ENCODE results near the gene PPP1R3G. TPM values are rescaled to one million over a fixed set of nuclear protein-coding genes. Genes with fewer than 3 reads are reported as not detected.
"Not testable (repeated sequence)": the region's sequence is repeated elsewhere in the genome, so short reads cannot be mapped to it uniquely, and the experiment has no call there.

PPP1R3G gene
- 1 to 10 TPM; 1.4 to 2.9 (median 2.2) TPM for polyA plus RNA-seq (ENCODE audit: insufficient read length in 4 of 4)

DNA sequence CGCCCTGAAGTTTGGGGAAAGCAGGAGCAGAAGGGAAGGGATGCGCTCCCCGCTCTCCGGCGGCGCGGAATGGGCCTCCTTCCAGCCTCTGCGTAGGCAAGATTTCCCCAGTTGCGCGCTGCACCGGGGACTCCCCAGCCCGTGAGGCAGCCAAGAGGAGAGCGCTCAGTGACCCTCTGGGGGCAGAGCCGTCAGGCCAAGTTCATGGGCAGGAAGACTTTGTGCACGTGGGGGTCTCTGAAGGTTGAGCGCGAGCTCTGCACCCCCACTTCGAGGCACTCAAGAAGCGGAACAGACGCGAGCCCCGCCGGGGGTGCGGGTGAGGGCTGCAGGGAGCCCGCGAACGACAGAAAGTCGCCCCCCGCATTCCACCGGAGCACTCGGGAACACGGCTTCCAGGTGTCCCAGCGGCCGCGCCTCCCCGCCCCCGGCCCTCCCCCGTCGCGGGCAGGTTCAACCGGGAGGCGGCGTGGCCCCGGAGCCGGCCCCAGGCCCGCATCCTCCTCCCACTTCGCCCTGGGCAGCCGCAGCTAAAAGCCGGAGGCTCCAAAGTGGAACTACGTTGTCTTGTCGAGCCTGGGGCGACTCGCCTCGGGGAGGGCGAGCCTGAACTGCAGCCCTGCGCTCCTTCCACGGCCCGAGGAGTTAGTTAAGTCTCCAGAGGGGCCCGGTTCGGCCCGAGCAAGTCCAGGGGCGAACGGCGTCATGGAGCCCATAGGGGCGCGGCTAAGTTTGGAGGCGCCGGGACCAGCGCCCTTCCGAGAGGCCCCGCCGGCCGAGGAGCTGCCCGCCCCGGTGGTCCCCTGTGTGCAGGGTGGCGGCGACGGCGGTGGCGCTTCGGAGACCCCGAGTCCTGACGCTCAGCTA, at the start of gene PPP1R3G:
Gene PPP1R3G, plus strand, starts transcription at position 561 of the 867 bp plus-strand sequence. Its CDS starts 145 bp downstream, at position 706.
- peak in 2 of 4 donors; percentile 43 to 47 for DNase-seq (ENCODE audit: low read depth in 4 of 4, low spot score in 3 of 4)

DNA sequence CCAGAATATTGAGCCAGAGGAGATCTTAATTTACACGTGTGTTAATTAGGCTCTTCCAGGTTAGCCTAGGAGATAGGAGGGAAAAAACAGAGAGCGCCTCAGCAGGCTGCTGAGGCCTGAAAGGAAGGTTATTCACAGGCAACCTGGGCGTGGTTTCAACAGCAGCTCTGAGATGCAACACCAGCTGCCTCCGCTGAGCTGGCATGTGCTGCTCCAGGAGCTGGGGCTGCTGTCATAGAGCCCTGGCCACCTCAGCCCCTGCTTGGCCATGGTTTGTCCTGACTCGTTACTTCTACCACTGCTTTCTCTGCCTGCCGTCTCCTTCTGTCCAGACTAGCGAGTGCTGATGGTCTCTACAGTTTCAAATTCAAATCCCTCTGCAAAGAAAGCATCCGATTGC, 48.9 kb upstream of the PPP1R3G start:
- DNase-seq (ENCODE audit: low read depth in 4 of 4, low spot score in 3 of 4), result no peak

DNA sequence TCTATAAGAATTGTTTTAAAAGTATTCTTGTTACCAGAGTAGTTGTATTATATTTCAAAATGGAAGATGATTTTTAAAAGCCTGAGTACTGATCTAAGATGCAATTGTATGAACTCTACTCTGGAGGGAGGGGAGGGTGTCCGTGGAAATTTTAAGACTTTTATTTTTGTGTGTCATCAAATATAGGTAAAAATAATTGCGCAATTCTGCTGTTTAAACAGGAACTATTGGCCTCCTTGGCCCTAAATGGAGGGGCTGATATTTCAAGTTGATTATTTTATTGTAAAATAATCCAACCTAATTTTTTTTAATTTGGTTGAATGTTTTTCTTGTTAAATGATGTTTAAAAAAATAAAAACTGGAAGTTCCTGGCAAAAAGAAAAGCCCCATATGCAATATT, 43.2 kb upstream of the PPP1R3G start:
- no peak for DNase-seq (ENCODE audit: low read depth in 4 of 4, low spot score in 3 of 4)

DNA sequence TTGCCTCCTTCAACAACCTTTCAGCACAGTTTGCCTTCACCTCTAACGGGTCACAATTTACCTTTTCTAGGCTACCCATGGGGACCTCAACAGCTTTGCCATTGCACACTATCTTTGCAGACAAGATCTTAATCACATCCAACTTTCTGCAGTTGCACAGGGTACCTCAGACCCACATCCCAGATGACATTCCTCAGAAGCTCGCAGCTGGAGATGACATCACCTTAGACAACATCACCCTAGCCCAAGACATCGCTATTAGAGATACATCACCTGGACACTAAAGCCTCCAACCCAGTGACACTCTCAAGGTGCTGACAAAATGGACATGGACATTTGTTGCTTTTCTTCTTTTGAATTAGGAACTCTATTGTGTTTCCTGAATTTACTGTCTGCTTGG, 42.7 kb upstream of the PPP1R3G start:
- no peak for DNase-seq (ENCODE audit: low read depth in 4 of 4, low spot score in 3 of 4)

DNA sequence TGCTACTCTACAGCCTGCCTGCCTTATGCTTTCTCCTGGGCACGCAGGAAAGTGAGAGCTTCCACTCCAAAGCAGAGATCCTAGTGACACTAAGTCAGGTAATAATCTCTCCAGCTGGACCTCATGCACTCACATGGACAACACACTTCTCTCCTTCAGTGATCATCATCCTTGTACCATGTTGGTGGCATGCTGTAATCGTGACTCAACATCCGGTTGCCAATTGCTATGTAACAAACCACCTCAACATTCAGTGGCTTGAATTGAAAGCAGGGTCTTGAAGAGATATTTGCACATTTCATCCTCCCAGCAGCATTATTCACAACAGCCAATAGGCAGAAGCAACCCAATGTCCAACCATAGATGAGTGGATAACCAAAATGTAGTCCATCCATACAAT, 40.3 kb upstream of the PPP1R3G start:
- DNase-seq (ENCODE audit: low read depth in 4 of 4, low spot score in 3 of 4), result no peak

DNA sequence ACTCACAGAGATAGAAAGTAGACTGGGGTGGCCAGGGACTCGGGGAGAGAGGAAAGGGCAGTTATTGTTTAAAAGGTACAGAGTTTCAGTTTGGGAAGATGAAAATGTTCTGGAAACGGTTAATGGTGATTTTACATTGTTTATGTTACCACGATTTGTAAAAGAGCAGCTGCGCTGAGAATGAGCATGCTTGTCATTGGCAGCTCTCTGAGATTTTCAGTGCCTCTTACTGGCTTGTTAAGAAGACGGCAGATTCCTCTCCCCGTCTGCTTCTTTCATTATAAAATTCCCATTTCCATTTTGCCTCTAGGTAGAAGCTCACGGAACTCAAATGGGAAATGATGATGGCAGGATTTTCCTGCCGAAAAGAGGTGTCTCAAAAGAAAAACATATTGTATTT, 39.7 kb upstream of the PPP1R3G start:
- DNase-seq (ENCODE audit: low read depth in 4 of 4, low spot score in 3 of 4), result no peak

DNA sequence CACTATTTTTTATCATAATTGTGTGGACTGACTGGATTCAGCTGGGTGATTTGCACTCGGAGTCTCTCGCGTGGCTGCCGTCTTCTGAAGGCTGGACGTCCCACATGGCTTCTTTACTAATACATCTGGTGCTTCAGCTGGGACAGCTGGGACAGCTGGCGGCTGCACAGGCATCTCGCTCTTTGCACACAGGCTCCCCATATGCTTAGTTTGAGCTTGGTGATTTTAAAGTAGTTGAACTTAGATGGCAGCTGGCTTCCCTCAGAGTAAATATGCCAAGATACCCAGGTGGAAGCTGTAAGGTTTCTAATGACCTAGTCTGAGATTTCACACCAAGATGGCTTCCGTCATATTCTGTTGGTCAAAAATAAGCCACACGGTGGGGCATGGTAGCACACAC, 38.7 kb upstream of the PPP1R3G start:
- no peak for DNase-seq (ENCODE audit: low read depth in 4 of 4, low spot score in 3 of 4)

DNA sequence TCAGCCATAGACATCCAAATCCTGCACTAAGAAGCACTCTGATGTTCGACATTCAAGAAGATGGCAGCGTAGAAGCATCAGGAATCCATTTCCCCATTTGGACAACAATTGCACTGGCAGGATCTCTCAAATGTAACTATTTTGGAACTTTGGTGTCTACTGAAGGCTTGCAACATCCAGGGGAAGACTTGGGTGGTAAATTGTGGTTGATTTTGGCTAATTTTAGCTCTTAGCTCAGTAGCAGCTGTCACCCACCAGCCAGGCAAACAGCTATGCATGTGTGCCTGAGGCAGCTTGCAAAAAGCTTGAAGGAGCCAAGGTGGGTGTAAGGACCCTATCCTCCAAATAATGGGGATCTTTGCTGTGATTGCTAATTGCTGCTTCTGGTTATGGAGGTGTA, 35.1 kb upstream of the PPP1R3G start:
- no peak for DNase-seq (ENCODE audit: low read depth in 4 of 4, low spot score in 3 of 4)

DNA sequence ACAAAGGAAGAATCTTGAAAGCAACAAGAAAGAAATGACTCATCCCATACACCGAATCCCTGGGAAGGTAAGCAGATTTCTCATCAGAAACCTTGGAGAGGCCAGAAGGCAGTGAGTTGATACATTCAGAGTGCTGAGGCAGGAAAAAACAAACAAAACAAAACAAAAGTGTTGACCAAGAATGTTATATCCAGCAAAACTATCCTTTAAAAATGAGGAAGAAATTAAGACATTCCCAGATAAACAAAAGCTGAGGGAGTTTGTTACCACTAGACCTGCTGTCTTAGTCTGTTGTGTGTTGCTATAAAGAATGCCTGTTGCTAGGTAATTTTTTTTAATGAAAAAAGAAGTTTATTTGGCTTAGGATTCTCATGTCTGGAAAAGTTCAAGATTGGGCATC, 33.7 kb upstream of the PPP1R3G start:
- DNase-seq (ENCODE audit: low read depth in 4 of 4, low spot score in 3 of 4), result no peak

DNA sequence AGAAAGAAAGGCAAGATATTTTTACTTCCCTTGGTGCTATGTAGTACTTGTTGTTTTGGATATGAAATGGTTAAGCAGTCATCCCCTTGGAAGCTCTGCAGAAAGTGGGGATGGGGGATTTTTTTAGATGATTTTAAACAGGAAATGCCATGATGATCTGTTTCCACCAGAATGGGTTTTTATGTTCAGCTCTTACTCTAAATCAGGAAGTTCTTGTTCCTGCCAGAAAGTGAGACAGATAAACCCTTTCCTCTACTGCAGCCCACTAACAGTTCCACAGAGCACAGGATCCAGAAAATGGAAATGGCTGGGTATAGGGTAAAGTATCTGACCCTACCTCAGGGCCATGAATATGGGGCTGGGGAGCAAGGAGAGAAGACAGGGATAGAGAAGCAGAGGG, 32.1 kb upstream of the PPP1R3G start:
- no peak for DNase-seq (ENCODE audit: low read depth in 4 of 4, low spot score in 3 of 4)

DNA sequence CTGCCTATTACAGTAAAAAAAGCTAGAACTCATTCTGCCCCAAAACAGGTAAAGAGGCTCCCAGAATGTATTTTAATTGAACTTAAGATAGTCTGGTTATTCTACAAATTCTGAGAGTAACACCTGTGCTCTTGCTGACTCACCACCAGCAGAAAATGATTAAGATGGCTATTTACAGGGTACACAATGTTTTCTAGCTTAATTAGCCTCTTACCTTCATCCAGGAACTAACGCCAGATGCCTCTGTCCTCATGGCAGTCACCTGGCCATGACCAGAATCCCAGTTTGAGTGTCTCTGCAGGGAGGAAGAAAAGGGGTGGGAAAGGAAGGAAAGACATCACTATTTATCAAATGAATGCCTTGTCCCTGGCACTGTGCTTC, 31.3 kb upstream of the PPP1R3G start:
- DNase-seq (ENCODE audit: low read depth in 4 of 4, low spot score in 3 of 4), result no peak

DNA sequence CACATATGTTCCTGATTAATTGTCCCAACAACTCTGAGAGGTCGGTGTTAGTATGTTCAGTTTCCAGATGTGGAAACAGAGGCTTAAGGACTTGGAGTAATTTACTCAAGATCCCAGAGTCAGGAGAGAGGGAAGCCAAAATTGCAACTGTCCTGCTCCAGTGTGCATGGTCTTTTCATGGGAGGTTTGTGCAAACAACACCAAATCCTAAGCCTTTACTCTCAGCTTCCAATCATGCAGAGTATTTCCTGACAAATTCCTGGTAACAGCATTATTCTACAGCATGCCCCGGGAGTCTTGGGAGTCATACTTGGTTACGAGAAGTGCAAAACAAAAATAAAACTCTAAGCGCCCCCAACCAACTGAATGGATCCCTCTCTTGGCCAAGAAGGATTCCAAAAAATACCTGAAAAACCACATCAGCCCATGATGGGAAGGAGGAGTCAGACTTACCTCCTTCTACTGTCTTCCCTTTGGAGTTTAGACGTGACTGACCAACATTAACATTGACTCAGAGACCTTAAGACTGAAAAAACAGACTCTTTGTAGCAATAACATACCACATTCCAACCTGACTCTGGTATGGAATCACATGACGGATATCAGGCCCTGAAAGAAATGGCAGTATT, 30.8 kb upstream of the PPP1R3G start:
- no peak for DNase-seq (ENCODE audit: low read depth in 4 of 4, low spot score in 3 of 4)

DNA sequence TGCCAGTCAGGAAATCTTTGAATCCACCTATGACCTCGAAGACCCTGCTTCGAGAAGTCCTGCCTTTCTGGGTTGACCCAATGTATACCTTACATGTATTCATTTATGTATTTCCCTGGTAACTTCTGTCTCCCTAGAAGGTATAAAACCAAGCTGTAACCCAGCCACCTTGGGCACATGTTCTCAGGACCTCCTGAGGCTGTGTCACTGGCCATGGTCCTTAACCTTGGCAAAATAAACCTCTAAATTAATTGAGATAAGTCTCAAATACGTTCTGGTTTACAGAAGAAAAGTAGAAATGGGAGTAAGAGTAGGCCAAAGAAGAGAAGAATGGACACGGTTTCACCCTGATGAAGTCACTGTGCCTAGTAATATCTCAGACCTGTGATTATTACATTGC, 30.0 kb upstream of the PPP1R3G start:
- no peak for DNase-seq (ENCODE audit: low read depth in 4 of 4, low spot score in 3 of 4)

DNA sequence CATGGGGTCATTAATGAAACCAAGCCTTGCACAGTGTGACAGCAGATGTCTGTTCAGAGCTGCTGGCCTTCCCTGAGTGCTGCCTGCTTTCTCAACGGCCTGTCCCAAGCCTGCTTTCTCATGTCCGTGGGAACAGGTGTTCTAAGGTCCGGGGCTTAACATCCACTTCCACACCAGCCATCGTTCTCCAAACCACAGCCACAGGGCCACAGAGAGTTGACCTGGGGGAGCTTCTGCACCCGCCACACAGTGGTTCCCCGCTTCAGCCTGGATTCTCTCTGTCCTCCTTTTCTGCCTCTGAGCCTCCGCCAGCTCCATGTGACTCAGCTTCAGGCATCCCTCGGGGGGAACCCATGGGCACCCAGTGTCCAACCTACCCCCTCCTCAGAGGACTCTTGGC, 26.9 kb upstream of the PPP1R3G start:
- no peak for DNase-seq (ENCODE audit: low read depth in 4 of 4, low spot score in 3 of 4)

DNA sequence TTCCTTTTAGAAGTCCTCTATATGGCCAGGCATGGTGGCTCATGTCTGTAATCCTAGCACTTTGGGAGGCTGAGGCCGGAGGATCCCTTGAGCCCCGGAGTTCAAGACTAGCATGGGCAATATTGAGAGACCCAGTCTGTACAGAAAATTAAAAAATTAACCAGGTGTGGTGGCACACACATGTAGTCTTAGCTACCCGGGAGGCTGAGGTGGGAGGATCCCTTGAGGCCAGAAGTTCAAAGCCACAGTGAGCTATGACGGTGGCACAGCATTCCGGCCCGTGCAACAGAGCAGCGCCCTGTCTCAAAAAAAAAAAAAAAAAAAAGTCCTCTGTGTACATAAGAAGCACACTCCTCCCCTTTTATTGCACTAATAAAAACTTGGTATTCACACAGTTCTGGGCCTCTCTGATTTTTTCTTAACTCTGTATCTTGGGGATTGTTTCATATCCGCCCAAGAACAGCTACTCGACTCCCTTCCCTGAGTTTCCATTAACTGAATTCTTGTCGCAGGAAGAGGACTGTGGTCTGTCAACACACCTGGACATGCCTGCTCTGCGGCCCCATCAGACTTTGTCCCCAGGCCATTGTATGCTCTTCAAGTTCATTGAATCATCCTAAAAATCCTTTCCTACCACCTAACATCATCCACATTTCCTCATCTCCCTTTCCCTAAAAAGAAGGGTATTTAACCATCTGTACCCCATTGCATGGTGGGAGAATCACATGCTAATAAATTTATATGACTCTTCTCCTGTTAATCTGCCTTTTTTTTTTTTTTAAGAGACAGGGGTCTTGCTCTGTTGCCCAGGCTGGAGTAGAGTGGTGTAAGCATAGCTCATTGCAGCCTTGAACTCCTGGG, 25.9 kb upstream of the PPP1R3G start:
- DNase-seq (ENCODE audit: low read depth in 4 of 4, low spot score in 3 of 4), result no peak

DNA sequence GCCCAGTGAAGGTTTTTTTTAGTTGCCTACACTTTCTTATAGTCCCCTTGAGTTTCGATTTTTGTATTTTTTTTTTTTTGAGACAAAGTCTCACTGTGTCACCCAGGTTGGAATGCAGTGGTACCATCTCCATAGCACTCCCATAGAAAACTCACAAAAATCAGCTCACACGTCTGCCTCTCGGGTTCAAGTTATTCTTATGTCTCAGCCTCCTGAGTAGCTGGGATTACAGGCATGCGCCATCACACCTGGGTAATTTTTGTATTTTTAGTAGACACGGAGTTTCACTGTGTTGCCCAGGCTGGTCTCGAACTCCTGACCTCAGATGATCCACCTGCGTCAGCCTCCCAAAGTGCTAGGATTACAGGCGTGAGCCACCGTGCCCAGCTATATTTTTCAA, 24.7 kb upstream of the PPP1R3G start:
- not testable (repeated sequence) for DNase-seq (ENCODE audit: low read depth in 4 of 4, low spot score in 3 of 4)

DNA sequence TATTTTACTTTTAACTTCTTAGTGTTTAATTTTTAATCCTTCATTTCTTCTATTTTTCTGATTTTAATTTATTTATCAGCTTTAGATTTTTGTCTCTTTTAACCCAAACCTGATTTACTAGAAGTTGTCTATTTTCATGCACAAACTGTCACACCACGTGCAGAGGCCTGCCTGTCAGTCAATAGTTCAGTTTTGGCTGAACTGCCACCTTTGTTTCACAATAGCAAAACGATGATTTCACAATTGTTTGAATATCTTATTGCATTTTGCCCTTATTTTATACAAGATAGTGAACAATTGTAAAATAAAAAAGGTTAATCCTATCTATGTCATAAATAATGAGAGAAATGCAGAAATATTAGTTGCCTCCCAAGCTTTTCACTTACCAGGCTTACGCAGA, 24.0 kb upstream of the PPP1R3G start:
- no peak for DNase-seq (ENCODE audit: low read depth in 4 of 4, low spot score in 3 of 4)

DNA sequence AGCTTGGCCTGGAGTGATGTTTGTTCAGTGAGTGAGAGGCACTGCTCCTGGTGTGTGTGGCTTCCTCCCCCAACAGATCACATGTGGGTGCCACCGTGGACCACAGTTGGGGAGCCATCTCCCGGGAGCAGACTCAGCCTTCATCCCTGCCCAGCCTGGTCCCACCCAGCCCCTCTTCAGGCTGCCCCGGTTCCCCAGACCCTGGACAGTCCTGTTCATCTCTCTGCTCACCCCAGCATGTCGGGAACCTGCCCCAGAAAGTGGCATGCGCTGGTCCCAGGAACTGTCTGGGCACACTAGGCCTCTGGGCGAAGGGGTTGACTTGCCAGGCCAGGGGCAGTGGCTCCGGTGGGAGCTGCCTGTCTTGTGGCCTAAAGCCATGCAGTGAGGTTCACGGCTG, 21.5 kb upstream of the PPP1R3G start:
- DNase-seq (ENCODE audit: low read depth in 4 of 4, low spot score in 3 of 4), result no peak

DNA sequence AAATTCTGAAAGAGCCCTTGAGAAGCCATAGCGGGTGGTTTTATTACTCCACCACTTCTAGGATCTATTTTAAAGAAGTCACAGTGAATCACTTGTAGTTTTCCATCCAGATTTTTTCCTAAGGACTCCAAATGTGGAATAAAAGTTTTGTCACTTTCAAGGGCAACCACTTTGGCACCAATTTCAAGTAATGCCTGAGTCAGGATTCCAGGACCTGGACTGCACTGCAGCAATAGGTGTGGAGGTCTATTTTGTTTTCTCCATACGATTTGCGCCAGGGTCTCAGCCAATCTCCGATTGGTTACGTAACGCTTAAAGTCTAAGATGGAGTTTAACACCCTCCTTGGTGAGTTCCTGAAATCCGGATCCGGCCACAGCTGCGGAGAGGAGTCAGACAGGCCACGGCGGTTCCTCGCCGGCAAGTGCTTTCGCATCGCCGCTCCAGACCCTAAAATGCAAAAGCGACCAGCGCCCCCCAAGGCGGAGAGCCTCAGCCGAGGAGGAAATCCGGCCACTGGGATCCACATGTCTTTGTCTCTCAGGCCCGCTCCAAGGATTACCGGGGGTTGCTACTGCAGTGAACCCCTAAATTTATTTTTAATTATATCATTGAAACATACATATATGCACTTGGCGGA, 18.6 kb upstream of the PPP1R3G start:
- no peak for DNase-seq (ENCODE audit: low read depth in 4 of 4, low spot score in 3 of 4)

DNA sequence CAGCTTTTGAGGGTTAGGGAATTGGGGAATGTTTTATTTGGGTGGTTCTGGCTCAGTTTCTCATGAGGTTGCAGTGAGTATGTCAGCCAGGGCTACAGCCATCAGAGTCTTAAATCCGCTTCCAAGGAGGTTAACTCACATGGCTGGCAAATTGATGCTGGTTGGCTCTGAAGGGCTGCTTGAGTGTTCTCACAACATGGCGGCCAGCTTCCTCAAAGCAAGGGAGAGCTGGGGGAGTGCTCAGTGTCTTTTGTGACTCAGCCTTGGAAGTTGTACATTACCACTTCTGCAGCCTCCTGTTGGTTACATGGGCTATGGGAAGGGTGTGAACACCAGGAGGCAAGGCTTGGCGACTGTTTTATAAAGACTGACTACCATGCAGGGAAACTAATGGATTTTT, 17.8 kb upstream of the PPP1R3G start:
- no peak for DNase-seq (ENCODE audit: low read depth in 4 of 4, low spot score in 3 of 4)
